H9 (cell line): ENCODE measurements around the gene SLC25A39. TPM values are rescaled to one million over a fixed set of nuclear protein-coding genes. Genes with fewer than 3 reads are reported as not detected.

ENCODE experiments used
- DNase-seq: peaks from one replicate; pipeline ENCODE4 v3.0.0-alpha.2; 2017
- H2AFZ ChIP-seq: one replicate; pipeline ENCODE4 v1.6.1; 2013; ENCODE audit warnings: mild to moderate bottlenecking, low read length, control low read depth, moderate library complexity
- H2AK5ac ChIP-seq: 2 replicates; pipeline ENCODE4 v1.6.1; 2013; ENCODE audit warnings: low read length, control low read depth, mixed read lengths; ENCODE audit not compliant: insufficient read length
- H2BK120ac ChIP-seq: one replicate; pipeline ENCODE4 v1.6.1; 2013; ENCODE audit warnings: low read depth, mild to moderate bottlenecking, low read length, control low read depth, inconsistent platforms; ENCODE audit not compliant: poor library complexity, severe bottlenecking
- H2BK12ac ChIP-seq: 2 replicates; pipeline ENCODE4 v1.6.1; 2013; ENCODE audit warnings: low read length, control low read depth, mixed read lengths, low read depth; ENCODE audit not compliant: insufficient read length
- H2BK15ac ChIP-seq: 2 replicates; pipeline ENCODE4 v1.6.1; 2013; ENCODE audit warnings: low read depth, low read length, control low read depth
- H2BK20ac ChIP-seq: one replicate; pipeline ENCODE4 v1.6.1; 2013; ENCODE audit warnings: low read depth, mild to moderate bottlenecking, low read length, control low read depth, inconsistent platforms; ENCODE audit not compliant: poor library complexity, severe bottlenecking
- H2BK5ac ChIP-seq: 2 replicates; pipeline ENCODE4 v1.6.1; 2013; ENCODE audit warnings: low read length, control low read depth, mixed read lengths; ENCODE audit not compliant: insufficient read length
- H3K14ac ChIP-seq: 2 replicates; pipeline ENCODE4 v1.6.1; 2013; ENCODE audit warnings: low read length, control low read depth; ENCODE audit not compliant: insufficient read depth
- H3K18ac ChIP-seq: 2 replicates; pipeline ENCODE4 v1.6.1; 2013; ENCODE audit warnings: low read depth, mild to moderate bottlenecking, mixed read lengths, low read length, control low read depth; ENCODE audit not compliant: insufficient read length
- H3K23ac ChIP-seq: 2 replicates; pipeline ENCODE4 v1.6.1; 2013; ENCODE audit warnings: low read length, control low read depth, mixed read lengths, low read depth; ENCODE audit not compliant: insufficient read length
- H3K23me2 ChIP-seq: 2 replicates; pipeline ENCODE4 v1.6.1; 2013; ENCODE audit warnings: low read depth, mild to moderate bottlenecking, mixed read lengths, low read length, control low read depth; ENCODE audit not compliant: insufficient read length, poor library complexity, severe bottlenecking
- H3K27ac ChIP-seq: 2 replicates; pipeline ENCODE4 v1.5.1; 2013; ENCODE audit warnings: low read length, control low read depth, mixed read lengths, low read depth; ENCODE audit not compliant: insufficient read length
- H3K27me3 ChIP-seq: 2 replicates; pipeline ENCODE4 v1.6.1; 2013; ENCODE audit warnings: low read length, control low read depth, inconsistent platforms; ENCODE audit not compliant: insufficient read depth
- H3K4ac ChIP-seq: 2 replicates; pipeline ENCODE4 v1.6.1; 2013; ENCODE audit warnings: low read depth, mild to moderate bottlenecking, control low read depth, inconsistent platforms, low read length, moderate library complexity
- H3K4me1 ChIP-seq: 2 replicates; pipeline ENCODE4 v1.6.1; 2013; ENCODE audit warnings: low read length, control low read depth, inconsistent platforms; ENCODE audit not compliant: insufficient read depth
- H3K4me2 ChIP-seq: 2 replicates; pipeline ENCODE4 v1.6.1; 2013; ENCODE audit warnings: low read length, control low read depth, mixed read lengths; ENCODE audit not compliant: insufficient read length, insufficient read depth
- H3K56ac ChIP-seq: 2 replicates; pipeline ENCODE4 v1.6.1; 2013; ENCODE audit warnings: low read depth, mild to moderate bottlenecking, mixed read lengths, low read length, control low read depth; ENCODE audit not compliant: insufficient read length
- H3K79me1 ChIP-seq: 2 replicates; pipeline ENCODE4 v1.6.1; 2013; ENCODE audit warnings: low read depth, mild to moderate bottlenecking, moderate library complexity, low read length, control low read depth, inconsistent platforms; ENCODE audit not compliant: insufficient read depth, poor library complexity, severe bottlenecking
- H3K79me2 ChIP-seq: 2 replicates; pipeline ENCODE4 v1.6.1; 2013; ENCODE audit warnings: low read length, control low read depth, inconsistent platforms; ENCODE audit not compliant: insufficient read depth
- H3K9ac ChIP-seq: 2 replicates; pipeline ENCODE4 v1.6.1; 2013; ENCODE audit warnings: low read length, control low read depth, mixed read lengths; ENCODE audit not compliant: insufficient read length; ENCODE audit errors: extremely low read depth
- H3K9me3 ChIP-seq: one replicate; pipeline ENCODE4 v1.6.1; 2013; ENCODE audit warnings: low read depth, low read length, inconsistent platforms; ENCODE audit not compliant: control insufficient read depth
- H3T11ph ChIP-seq: one replicate; pipeline ENCODE4 v1.6.1; 2013; ENCODE audit warnings: mild to moderate bottlenecking, low read length, control low read depth, inconsistent platforms
- H4K20me1 ChIP-seq: one replicate; pipeline ENCODE4 v1.6.1; 2013; ENCODE audit not compliant: control insufficient read depth, insufficient read length, insufficient read depth
- H4K5ac ChIP-seq: 2 replicates; pipeline ENCODE4 v1.6.1; 2013; ENCODE audit warnings: low read depth, mild to moderate bottlenecking, mixed read lengths, low read length, control low read depth; ENCODE audit not compliant: insufficient read length
- H4K8ac ChIP-seq: replicated peaks from 2 replicates; pipeline ENCODE4 v1.6.1; 2013; ENCODE audit warnings: low read length, control low read depth, mixed read lengths, low read depth; ENCODE audit not compliant: insufficient read length
- H4K91ac ChIP-seq: 2 replicates; pipeline ENCODE4 v1.6.1; 2013; ENCODE audit warnings: low read depth, mild to moderate bottlenecking, moderate library complexity, mixed read lengths, low read length, control low read depth; ENCODE audit not compliant: insufficient read length
- H3K27ac Mint-ChIP-seq, 3 experiments: 2 replicates in 2 of 3; 3 replicates in 1 of 3; pipeline ENCODE4 v1.8.0; 2020 to 2021; ENCODE audit warnings: mixed read lengths in 3 of 3, mild to moderate bottlenecking in 1 of 3, moderate library complexity in 1 of 3
- H3K27me3 Mint-ChIP-seq: 2 replicates; pipeline ENCODE4 v1.8.0; 2021; ENCODE audit warnings: low read depth, mild to moderate bottlenecking, moderate library complexity, mixed read lengths
- H3K36me3 Mint-ChIP-seq, 3 experiments: 2 replicates in 2 of 3; 3 replicates in 1 of 3; pipeline ENCODE4 v1.8.0; 2020 to 2021; ENCODE audit warnings: low read depth in 3 of 3, mixed read lengths in 3 of 3; ENCODE audit not compliant: insufficient read depth in 1 of 3
- H3K4me1 Mint-ChIP-seq, 2 experiments: 2 replicates each; pipeline ENCODE4 v1.8.0; 2020; ENCODE audit warnings: mixed read lengths in 2 of 2
- H3K4me3 Mint-ChIP-seq, 2 experiments: 2 replicates in 1 of 2; 3 replicates in 1 of 2; pipeline ENCODE4 v1.8.0; 2020 to 2021; ENCODE audit warnings: mild to moderate bottlenecking in 2 of 2, mixed read lengths in 2 of 2, moderate library complexity in 1 of 2
- H3K9me3 Mint-ChIP-seq, 2 experiments: 2 replicates in 1 of 2; 3 replicates in 1 of 2; pipeline ENCODE4 v1.8.0; 2020; ENCODE audit warnings: mild to moderate bottlenecking in 2 of 2, mixed read lengths in 2 of 2, moderate library complexity in 1 of 2
- CTCF ChIP-seq: fragments of 200-600 bp; sonication (generic); conservative IDR thresholded peaks from 3 replicates; pipeline ENCODE4 v1.8.0; 2021; ENCODE audit warnings: antibody characterized with exemption, mild to moderate bottlenecking
- WGBS: extraction: QIAGEN DNeasy Blood & Tissue Kit; methylation state at CpG from one replicate; pipeline ENCODE4 v1.1.7; 2013; ENCODE audit warnings: missing lambda C conversion rate, low lambda C conversion rate, mixed read lengths; ENCODE audit not compliant: insufficient read length; ENCODE audit errors: extremely low coverage; 5-methylcytosine and 5-hydroxymethylcytosine counted together
- total RNA-seq: library from RNA; stranded (reverse); gene quantifications from 2 replicates; pipeline ENCODE4 v1.2.1, GENCODE V29; 2021

The SLC25A39 gene
- total RNA-seq, 1 experiment from 2014 or later = 227 TPM

DNA sequence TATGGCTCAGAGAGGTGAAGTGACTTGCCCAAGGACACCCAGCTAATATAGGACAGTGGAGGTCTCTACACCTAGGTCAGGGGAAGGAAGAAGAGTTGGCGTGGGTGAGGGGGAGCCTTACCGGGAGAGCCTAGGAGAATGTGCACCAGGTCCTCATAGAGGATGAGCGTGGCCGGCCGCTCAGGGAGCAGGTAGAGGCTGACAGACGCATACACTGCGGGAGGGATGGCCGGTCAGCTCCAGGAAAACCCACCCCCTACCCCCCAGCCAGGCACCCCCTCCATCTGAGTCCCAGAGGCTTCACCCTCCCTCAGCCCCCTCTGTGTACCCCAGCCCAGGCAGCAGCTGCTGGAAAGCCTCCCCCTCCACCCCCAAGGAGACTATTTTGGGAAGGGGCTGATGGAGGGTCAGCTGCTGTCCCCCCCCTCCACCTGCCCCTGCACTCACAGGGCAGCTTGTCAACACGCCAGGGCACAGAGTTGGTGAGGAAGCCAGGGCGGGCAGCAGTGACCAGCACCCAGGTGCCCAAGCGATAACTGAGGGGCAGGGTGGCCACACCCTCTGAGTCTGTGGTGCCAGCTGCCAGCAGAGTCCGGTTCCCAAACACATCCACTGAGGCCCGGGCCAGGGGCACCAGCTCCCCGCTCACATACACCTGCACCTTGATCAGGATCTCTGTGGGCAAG, 35.0 kb upstream of the SLC25A39 start:
- H3K4me1 ChIP-seq = peaks cover 12% of the 10 kb centered on the region
- Mint-ChIP-seq H3K4me3 (no peak overlapping the region), H3K27ac (peak overlapping the region in 1 of 3 experiments; percentile 49; a peak in 1 of 7 replicates), H3K4me1 (peaks cover 22 to 36% of the 10 kb centered on the region in 2 experiments), H3K9me3 (no peaks in the 10 kb centered on the region), H3K27me3 (peaks cover 8% of the 10 kb centered on the region), H3K36me3 (peaks cover 0 to 15% (median 9%) of the 10 kb centered on the region in 3 experiments; a peak in 5 of 7 replicates)
- H2BK12ac ChIP-seq = no peak overlapping the region
- H3K14ac ChIP-seq = no peak overlapping the region
- no peak overlapping the region for H3K9ac ChIP-seq
- H4K20me1 ChIP-seq = no peaks in the 10 kb centered on the region
- no peak overlapping the region for H4K91ac ChIP-seq
- no peak overlapping the region for H3K4me2 ChIP-seq
- no peak for TF ChIP-seq CTCF
- DNase-seq = no peak
- H2AFZ ChIP-seq = no peak overlapping the region
- WGBS = no CpG with 5 or more reads among the region's 14 CpGs
- H4K8ac ChIP-seq = no peak overlapping the region
- H3K23me2 ChIP-seq = peaks cover 13% of the 10 kb centered on the region
- H2BK5ac ChIP-seq = no peak overlapping the region
- H2AK5ac ChIP-seq = no peak overlapping the region
- no peak overlapping the region for H3K27ac ChIP-seq
- no peak overlapping the region for H2BK15ac ChIP-seq
- H3K18ac ChIP-seq = no peak overlapping the region
- H2BK120ac ChIP-seq = no peak overlapping the region
- H3K79me2 ChIP-seq = no peaks in the 10 kb centered on the region
- H3K4ac ChIP-seq = no peak overlapping the region
- no peak overlapping the region for H3K23ac ChIP-seq
- no peak overlapping the region for H3T11ph ChIP-seq
- H3K9me3 ChIP-seq = no peaks in the 10 kb centered on the region
- no peaks in the 10 kb centered on the region for H3K79me1 ChIP-seq
- no peaks in the 10 kb centered on the region for H3K27me3 ChIP-seq
- no peak overlapping the region for H3K56ac ChIP-seq
- H4K5ac ChIP-seq = no peak overlapping the region
- no peak overlapping the region for H2BK20ac ChIP-seq
